NCI-H187 treated with DMSO at 0.1 percent for 48 hours (cell line): ENCODE measurements around the gene DNAH8.

Experiments
- DNase-seq: peaks from one replicate; lab custom pipeline; 2025; lab: John Stamatoyannopoulos, UW

Gene DNAH8

GRCh38 chr6:38702558-38703397 is 12.3 kb upstream of the DNAH8 start, which contains the start of gene GLO1:
Gene GLO1 (minus strand): TSS chr6:38703145. CDS start chr6:38703054, 91 bp downstream.
- peak; percentile 83 for DNase-seq

GRCh38 chr6:38703949-38704590 is 11.0 kb upstream of the DNAH8 start:
- DNase-seq = no peak

- no peak for DNase-seq
Measured at GRCh38 chr6:38705924-38706323, 9.2 kb upstream of the DNAH8 start.

GRCh38 chr6:38708496-38708895 is 6.6 kb upstream of the DNAH8 start:
- DNase-seq = no peak

GRCh38 chr6:38713812-38714211 is 1.3 kb upstream of the DNAH8 start:
- DNase-seq = no peak

GRCh38 chr6:38714239-38715015 is 684 bp upstream of the DNAH8 start:
- no peak for DNase-seq

- no peak for DNase-seq
Measured at GRCh38 chr6:38716825-38717224, 1.7 kb downstream of the DNAH8 start.

- DNase-seq = no peak
Measured at GRCh38 chr6:38719358-38719757, 4.2 kb downstream of the DNAH8 start.

- DNase-seq = no peak
Measured at GRCh38 chr6:38720295-38720694, 5.2 kb downstream of the DNAH8 start.

- no peak for DNase-seq
Measured at GRCh38 chr6:38722038-38722437, 6.9 kb downstream of the DNAH8 start.

- DNase-seq = no peak
Measured at GRCh38 chr6:38722727-38723334, 7.7 kb downstream of the DNAH8 start.

GRCh38 chr6:38723783-38724182 is 8.7 kb downstream of the DNAH8 start:
- DNase-seq = no peak

GRCh38 chr6:38724343-38724742 is 9.2 kb downstream of the DNAH8 start:
- no peak for DNase-seq

- DNase-seq = no peak
Measured at GRCh38 chr6:38725414-38726183, 10.5 kb downstream of the DNAH8 start.

GRCh38 chr6:38728203-38728602 is 13.1 kb downstream of the DNAH8 start:
- no peak for DNase-seq

- DNase-seq = no peak
Measured at GRCh38 chr6:38730140-38730862, 15.2 kb downstream of the DNAH8 start.

- DNase-seq = no peak
Measured at GRCh38 chr6:38736951-38737350, 21.8 kb downstream of the DNAH8 start.

- no peak for DNase-seq
Measured at GRCh38 chr6:38738261-38738660, 23.1 kb downstream of the DNAH8 start.

GRCh38 chr6:38739532-38739931 is 24.4 kb downstream of the DNAH8 start:
- DNase-seq = no peak

- no peak for DNase-seq
Measured at GRCh38 chr6:38749473-38749872, 34.4 kb downstream of the DNAH8 start.
